HG03196 (cell line): ENCODE measurements around the gene TMEM186.
"Not testable (repeated sequence)": the region's sequence is repeated elsewhere in the genome, so short reads cannot be mapped to it uniquely, and the experiment has no call there.

Experiments used
- ATAC-seq: cut with Tn5 transposase; IDR thresholded peaks from one replicate; pipeline ENCODE4 v1.9.1; 2021; ENCODE audit not compliant: unreplicated experiment

TMEM186 gene, protein sequence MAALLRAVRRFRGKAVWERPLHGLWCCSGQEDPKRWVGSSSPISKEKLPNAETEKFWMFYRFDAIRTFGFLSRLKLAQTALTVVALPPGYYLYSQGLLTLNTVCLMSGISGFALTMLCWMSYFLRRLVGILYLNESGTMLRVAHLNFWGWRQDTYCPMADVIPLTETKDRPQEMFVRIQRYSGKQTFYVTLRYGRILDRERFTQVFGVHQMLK

DNA sequence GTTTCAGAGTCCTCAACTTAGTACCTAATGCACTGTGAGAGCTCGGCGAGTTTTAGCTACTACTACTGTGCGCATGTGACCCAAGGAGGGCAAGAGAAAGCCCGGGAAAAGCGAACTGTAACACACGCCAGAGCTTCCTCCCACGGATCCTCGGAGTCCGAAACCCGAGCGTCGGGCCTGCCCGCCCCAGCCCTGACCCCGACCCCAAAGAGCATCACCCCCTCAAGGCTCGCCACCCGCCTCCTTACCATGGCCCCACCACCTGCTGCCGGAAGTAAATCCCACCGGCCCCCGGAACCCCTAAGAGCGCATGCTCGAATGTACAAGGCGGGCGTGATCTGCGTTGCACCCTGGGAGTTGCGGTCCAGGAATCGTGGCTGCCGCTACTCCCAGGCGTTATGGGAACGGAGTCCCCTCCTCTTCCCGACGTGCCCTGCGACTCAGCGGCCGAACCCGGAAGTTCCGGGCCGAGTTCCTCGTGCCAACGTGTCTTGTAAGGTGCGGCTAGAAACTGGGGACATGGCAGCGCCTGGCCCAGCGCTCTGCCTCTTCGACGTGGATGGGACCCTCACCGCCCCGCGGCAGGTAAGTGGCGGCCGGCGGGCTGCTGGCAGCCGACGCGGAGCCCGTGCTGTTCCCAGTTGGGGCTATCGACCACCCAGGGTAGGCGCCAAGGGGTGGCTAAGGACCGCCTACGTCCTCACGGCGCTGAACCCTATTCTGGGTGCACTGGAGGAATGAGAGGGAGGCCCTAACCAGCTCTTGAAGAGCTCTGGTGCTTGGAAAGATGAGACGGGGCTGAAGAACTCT lies at the start of gene TMEM186, which contains the start of gene PMM2:
TSS of gene TMEM186 (minus strand) at position 276 of the 810 bp plus-strand sequence. CDS start at position 251, 25 bp downstream.
TSS of gene PMM2 (plus strand) at position 476 of the 810 bp plus-strand sequence. CDS start at position 520, 44 bp downstream.
- ATAC-seq: peak; percentile 95

DNA sequence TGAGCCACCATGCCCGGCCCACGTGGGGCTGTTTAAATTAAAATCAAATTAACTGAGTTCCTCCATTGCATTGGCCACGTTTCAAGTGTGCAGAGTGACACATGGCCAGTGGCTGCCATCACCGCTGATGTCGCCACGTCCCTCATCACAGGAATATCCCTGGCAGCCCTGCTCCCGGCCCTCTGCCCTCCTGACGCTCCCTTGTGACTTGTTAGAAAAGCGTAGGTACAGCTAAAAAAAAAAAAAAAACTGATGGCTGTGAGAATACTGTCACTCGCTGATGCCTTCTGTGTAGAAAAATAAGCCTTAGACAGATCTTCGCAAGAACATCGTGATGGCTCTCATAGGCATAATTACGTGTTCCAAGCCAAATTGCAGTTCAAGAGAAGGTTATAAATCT lies 49.7 kb upstream of the TMEM186 start:
- no peak for ATAC-seq

GRCh38 chr16:8846401-8846932 lies 49.0 kb upstream of the TMEM186 start:
- ATAC-seq: no peak

- ATAC-seq: no peak
These were observed 48.4 kb upstream of the TMEM186 start for GRCh38 chr16:8845699-8846298.

- ATAC-seq: not testable (repeated sequence)
These were observed 45.9 kb upstream of the TMEM186 start for GRCh38 chr16:8843296-8843695.

DNA sequence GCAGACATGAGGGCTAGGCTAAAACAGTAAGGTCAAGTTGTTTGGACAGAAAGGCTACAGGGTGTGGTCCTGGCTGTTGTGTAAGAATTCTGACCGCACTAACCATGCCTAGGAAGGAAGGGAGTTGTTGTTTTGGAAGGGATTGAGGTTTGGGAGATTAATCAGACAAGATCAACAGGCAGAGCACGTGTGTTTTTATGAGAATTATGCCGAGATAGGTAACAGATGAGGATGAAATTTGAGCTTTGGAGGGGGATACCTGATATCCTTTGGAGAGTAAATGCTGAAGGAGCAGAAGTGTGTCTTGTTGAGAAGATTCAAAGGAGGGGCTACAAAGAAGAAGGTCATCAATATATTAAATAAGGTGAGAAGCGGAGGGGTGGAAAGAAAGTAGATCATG lies 44.6 kb upstream of the TMEM186 start:
- not testable (repeated sequence) for ATAC-seq

- ATAC-seq: not testable (repeated sequence)
These were observed 40.2 kb upstream of the TMEM186 start for GRCh38 chr16:8837594-8837993.

DNA sequence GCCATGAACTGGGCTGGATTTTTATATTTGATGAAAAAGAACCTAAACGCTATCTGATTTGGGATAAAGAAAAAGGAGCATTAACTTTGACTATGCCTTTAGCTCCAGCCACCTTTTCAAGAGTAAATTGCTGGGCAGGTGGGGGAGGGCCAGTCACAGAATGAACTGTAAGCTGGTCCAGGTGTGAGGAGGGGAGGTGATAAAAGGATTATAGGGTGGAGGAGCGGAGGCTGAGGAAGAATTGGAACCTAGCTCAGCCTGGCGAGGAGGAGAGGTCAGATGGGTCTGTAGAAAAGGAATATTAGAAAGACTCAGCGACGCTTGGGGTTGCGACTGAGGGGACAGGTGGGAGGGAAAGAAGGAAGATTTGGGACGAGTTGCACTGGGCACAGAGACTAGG lies 39.4 kb upstream of the TMEM186 start:
- not testable (repeated sequence) for ATAC-seq

- ATAC-seq: no peak
These were observed 35.3 kb upstream of the TMEM186 start for GRCh38 chr16:8832717-8833105.

DNA sequence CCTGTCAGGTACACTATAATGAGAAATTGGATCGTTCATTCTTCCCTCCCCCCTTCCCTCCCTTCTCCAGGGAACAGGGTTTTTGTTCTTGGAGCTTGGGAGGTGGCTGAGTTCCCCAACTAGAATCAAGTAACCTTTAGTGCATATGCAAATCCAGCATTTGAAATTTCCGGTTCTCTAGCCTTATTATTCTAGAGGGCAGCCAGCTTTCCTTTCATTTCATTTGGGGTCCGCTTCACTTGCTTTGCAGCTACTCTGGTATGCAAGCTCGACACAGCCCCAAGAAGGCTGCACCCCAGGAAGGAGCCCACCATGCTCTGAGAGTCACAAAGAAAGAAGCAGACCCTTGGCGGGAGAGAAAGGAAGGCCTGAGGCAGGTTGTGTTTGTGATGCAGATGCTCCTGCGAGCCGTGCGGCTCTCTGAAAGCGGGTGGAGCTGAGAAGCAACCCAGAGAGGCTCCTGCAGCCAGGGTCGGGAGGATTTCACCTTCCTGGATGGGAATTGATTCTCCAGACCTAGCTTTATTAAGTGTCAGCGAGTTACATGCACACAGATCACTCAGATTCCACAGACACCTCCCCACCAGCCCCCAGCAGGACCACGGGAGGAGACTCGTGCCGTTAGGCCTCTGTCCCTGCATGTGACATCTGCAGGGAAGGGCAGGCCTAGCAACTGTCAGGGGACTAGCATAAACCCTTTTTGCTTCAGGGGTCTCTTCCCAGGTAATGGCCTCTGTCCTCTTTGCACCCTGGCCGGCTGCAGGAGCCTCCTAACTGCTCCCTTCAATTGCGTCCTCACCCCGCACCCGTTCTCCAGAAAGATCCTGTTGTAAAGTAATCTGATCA lies 34.7 kb upstream of the TMEM186 start:
- no peak for ATAC-seq

DNA sequence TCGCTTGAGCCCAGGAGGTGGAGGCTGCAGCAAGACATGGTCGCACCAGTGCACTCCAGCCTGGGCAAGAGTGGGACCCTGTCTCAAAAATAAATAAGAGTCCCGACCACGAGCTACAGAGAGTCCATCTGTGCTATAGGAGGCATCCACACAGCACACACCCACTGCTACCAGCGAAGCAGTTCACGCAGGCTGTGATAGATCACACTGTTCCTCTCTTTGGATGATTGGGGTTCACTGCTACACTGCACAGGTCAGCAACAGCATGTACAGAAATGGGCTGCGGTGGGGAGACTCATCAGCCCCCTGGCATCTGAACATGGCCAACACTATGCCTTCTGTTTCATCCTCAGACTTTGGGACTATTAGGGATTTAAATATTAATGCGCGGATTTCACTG lies 34.0 kb upstream of the TMEM186 start:
- ATAC-seq: no peak

DNA sequence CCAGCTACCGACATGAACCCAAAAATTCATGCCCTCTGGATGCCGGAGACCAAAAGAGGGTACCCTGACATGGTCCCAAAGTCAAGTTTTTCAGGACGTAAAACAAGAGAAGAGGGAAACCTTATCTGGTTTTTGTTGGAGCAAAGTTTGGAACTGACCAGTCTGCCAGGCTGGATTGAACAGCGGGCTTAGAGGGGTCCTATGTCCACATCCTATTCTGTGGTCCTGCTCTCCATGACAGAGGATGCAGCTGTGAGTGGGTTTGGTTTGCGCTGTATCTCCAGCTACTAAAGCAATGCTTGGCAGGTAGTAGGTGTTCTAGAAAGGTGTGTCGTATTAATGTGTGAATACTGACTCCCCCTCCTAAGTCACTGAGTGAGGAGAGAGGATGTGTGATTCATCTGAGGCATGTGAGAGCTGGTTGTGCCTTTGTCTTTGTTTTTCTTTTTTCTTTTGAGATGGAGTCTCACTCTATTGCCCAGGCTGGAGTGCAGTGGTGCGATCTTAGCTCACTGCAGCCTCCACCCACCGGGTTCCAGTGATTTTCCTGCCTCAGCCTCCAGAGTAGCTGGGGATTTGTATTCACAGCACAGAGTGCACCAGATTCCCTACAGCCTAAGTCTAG lies 31.2 kb upstream of the TMEM186 start:
- ATAC-seq: no peak

- no peak for ATAC-seq
These were observed 28.9 kb upstream of the TMEM186 start for GRCh38 chr16:8826278-8826879.

- no peak for ATAC-seq
These were observed 25.0 kb upstream of the TMEM186 start for GRCh38 chr16:8822403-8822802.

DNA sequence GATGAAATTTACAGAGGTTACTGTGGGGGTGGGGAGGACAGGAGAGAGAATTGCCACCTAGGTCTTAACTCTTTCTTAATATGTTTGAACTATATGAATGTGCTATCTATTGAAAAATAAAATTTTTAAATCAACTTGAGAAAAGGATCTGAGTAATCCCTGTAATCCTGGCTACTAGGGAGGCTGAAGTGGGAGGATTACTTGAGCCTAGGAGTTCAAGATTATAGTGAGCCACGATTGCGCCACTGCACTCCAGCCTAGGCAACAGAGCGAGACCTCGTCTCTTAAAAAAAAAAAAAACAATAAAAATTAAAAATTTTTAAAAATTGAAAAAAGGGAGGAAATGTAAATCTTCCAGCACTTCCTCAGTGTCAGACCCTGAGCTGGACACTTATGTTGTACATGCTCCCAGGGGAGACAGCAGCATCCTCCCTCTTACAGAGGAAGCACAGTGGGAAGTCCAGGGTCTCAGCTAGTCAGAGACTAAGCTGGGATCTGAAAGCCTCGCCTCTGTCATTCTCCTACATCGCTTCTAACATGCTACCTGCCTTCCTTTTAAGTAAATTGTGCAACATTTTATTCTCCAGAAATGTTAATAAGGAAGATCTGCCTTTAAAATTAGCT lies 22.1 kb upstream of the TMEM186 start:
- no peak for ATAC-seq

- peak; percentile 65 for ATAC-seq
These were observed 21.2 kb upstream of the TMEM186 start for GRCh38 chr16:8818504-8819270.

DNA sequence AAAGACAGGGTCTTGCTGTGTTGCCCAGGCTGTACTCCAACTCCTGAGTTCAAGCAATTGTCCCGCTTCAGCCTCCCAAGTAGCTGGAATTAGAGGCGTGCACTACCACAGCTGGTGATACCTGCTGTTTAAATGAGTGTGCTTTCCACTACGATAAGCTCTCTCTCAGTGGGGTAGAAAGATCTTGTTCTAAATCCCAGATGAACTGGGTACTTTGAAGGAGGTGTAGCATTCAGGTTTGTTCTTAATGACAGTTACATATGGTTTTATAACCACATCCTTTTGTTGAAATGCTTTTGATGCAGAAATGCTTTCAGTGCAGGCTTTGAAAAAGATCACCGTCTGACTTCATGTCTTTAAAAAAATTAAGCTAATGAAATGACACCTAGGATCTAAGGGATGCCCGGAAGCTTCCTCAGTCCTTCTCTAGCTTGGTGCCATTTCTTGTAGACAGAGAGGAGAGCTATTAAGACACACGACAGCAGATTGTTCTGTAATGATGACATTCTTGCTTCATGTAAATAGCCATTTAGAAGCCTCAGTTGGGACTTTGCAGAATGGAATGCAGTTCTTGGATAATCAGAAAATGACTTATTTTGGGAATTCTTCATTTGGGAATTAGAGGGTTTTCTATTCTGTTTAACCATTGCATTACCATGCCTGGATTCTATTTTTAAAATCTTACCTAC lies 19.7 kb upstream of the TMEM186 start:
- ATAC-seq: no peak
